Measurements from ENCODE around the gene BSN. TPM values are rescaled to one million over a fixed set of nuclear protein-coding genes. Genes with fewer than 3 reads are reported as not detected.

The BSN gene
- total RNA-seq, 2 experiments from 2014 or later: 0.03 to 0.27 TPM

DNA sequence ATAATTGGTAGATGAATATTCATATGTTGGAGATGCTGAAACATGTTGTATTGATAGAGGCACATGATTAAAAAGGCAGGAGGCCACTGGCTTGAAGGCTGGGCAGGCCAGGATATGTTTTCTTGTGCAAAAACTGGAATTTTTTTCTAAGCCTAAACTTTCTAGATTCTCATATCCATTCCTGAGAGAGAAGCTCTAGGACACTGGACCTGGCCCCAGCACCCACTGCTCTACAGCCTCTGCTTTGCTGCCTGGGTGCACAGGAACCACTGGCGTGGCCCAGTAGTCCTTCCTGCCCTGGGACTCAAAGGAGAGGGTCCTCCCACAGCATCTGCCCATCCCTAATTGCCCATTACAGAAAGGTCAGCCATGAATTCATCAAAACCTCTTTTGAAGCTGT is 61.8 kb downstream of the BSN start:
- Histone ChIP-seq H3K9me3 (ENCODE audit: low read length) (no peaks in the 10 kb centered on the region), H3K9me2 (ENCODE audit: insufficient read depth, low read length) (no peaks in the 10 kb centered on the region), H3K36me3 (ENCODE audit: insufficient read depth, low read length) (no peaks in the 10 kb centered on the region), H3K4me2 (ENCODE audit: low read length) (no peak overlapping the region), H2AFZ (ENCODE audit: low read length) (no peak overlapping the region), H3K27ac (ENCODE audit: low read depth, low read length, poor library complexity, severe bottlenecking) (no peak overlapping the region), H3K79me2 (ENCODE audit: insufficient read depth, low read depth, low read length) (no peaks in the 10 kb centered on the region), H4K20me1 (ENCODE audit: insufficient read depth, low read length) (no peaks in the 10 kb centered on the region), H3K4me1 (ENCODE audit: insufficient read depth, low read length, poor library complexity, severe bottlenecking) (no peaks in the 10 kb centered on the region), H3K4me3 (ENCODE audit: low read depth, low read length, poor library complexity, severe bottlenecking) (no peak overlapping the region)
- ChIA-PET CTCF (ENCODE audit: unreplicated experiment) (no interaction called here), POLR2A (interaction anchor here (0.5 kb wide), 1 partner anchor 119 kb away, joined by 3 read pairs; no protein-coding TSS in a partner anchor)
- TF ChIP-seq, protein P1, sequence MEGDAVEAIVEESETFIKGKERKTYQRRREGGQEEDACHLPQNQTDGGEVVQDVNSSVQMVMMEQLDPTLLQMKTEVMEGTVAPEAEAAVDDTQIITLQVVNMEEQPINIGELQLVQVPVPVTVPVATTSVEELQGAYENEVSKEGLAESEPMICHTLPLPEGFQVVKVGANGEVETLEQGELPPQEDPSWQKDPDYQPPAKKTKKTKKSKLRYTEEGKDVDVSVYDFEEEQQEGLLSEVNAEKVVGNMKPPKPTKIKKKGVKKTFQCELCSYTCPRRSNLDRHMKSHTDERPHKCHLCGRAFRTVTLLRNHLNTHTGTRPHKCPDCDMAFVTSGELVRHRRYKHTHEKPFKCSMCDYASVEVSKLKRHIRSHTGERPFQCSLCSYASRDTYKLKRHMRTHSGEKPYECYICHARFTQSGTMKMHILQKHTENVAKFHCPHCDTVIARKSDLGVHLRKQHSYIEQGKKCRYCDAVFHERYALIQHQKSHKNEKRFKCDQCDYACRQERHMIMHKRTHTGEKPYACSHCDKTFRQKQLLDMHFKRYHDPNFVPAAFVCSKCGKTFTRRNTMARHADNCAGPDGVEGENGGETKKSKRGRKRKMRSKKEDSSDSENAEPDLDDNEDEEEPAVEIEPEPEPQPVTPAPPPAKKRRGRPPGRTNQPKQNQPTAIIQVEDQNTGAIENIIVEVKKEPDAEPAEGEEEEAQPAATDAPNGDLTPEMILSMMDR (conservative IDR thresholded peaks at IDR 0.05; ENCODE audit: low read length): no peak
- no peak for TF ChIP-seq EZH2phosphoT487 (IDR thresholded peaks at IDR 0.05; ENCODE audit: borderline replicate concordance, low read depth, low read length)
- DNase-seq (ENCODE audit: low spot score): no peak
- BruUV-seq (replicated peaks): no TSS peak
- intact Hi-C loops (cut with micrococcal nuclease; ENCODE audit: unreplicated experiment): no loop called here

DNA sequence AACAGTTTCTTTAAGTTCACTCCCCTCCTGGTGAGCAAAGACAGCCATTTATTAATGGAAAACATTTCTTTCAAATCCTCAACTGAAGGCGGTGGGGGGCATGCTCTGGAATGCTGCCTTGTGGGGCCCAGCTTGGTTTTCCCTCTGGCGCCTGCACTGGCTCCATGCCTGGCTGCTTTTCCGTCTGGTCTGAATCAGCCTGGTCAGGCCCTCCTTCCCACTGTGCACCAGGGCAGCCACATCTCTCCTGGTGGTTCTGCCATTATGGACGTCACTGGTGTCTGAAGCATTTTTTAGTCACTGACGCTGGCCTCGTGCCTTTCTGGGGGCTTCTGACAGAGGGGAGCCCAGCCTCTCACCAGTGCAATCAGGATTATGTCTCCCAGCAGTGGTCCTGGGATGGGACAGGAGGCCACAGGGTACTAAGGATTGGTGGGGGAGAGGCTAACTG is 62.2 kb downstream of the BSN start:
- H3K27ac ChIP-seq (ENCODE audit: low read depth, low read length, poor library complexity, severe bottlenecking): no peak overlapping the region
- no peaks in the 10 kb centered on the region for H4K20me1 ChIP-seq (ENCODE audit: insufficient read depth, low read length)
- DNase-seq (ENCODE audit: low spot score): no peak
- H2AFZ ChIP-seq (ENCODE audit: low read length): no peak overlapping the region
- ChIA-PET CTCF (ENCODE audit: unreplicated experiment) (interaction anchor here (0.6 kb wide), 1 partner anchor 79 kb away, joined by 3 read pairs; no protein-coding TSS in a partner anchor), POLR2A (interaction anchor here (0.5 kb wide), 1 partner anchor 120 kb away, joined by 3 read pairs; no protein-coding TSS in a partner anchor)
- H3K9me3 ChIP-seq (ENCODE audit: low read length): no peaks in the 10 kb centered on the region
- intact Hi-C loops (cut with micrococcal nuclease; ENCODE audit: unreplicated experiment): no loop called here
- no peaks in the 10 kb centered on the region for H3K36me3 ChIP-seq (ENCODE audit: insufficient read depth, low read length)
- TF ChIP-seq, protein P1 (conservative IDR thresholded peaks at IDR 0.05; ENCODE audit: low read length): no peak
- TF ChIP-seq EZH2phosphoT487 (IDR thresholded peaks at IDR 0.05; ENCODE audit: borderline replicate concordance, low read depth, low read length): no peak
- H3K4me2 ChIP-seq (ENCODE audit: low read length): no peak overlapping the region
- BruUV-seq (replicated peaks): no TSS peak
- no peaks in the 10 kb centered on the region for H3K9me2 ChIP-seq (ENCODE audit: insufficient read depth, low read length)
- no peaks in the 10 kb centered on the region for H3K4me1 ChIP-seq (ENCODE audit: insufficient read depth, low read length, poor library complexity, severe bottlenecking)
- H3K79me2 ChIP-seq (ENCODE audit: insufficient read depth, low read depth, low read length): no peaks in the 10 kb centered on the region
- no peak overlapping the region for H3K4me3 ChIP-seq (ENCODE audit: low read depth, low read length, poor library complexity, severe bottlenecking)

DNA sequence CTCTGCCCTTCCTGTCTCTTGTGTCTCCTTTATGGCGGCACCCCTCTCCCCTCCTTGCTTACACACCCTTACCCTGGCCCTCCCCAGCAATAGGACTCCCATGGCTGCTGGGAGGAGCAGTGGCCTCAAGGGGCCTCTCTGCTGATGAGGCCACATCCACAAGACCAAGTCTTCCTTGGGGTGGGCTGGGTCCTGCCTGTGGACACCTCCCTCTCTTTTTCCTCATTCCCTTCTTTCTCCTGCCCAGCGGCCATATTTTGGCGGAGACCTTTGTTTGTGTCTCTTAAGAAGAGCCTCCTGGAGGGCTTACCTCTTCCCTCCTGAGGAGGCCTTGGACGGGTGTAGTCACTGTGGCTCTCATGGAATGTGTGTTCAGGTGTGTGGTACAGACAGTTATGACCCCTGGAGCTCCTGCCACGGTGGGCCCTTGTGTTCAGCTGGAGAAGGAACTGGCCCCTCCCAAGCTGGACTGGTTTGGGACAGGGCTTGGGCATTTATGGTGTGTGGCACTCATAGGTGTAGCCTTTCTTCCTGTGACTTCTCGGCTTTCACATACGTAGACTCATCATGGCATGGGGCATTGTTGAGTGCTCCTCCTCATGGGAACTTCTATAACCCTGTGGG is 63.2 kb downstream of the BSN start:
- Histone ChIP-seq H3K79me2 (ENCODE audit: insufficient read depth, low read depth, low read length) (no peaks in the 10 kb centered on the region), H3K4me2 (ENCODE audit: low read length) (no peak overlapping the region), H3K36me3 (ENCODE audit: insufficient read depth, low read length) (no peaks in the 10 kb centered on the region), H3K4me3 (ENCODE audit: low read depth, low read length, poor library complexity, severe bottlenecking) (no peak overlapping the region), H3K4me1 (ENCODE audit: insufficient read depth, low read length, poor library complexity, severe bottlenecking) (no peaks in the 10 kb centered on the region), H3K27ac (ENCODE audit: low read depth, low read length, poor library complexity, severe bottlenecking) (no peak overlapping the region), H2AFZ (ENCODE audit: low read length) (no peak overlapping the region), H3K9me3 (ENCODE audit: low read length) (no peaks in the 10 kb centered on the region), H3K9me2 (ENCODE audit: insufficient read depth, low read length) (no peaks in the 10 kb centered on the region), H4K20me1 (ENCODE audit: insufficient read depth, low read length) (no peaks in the 10 kb centered on the region)
- TF ChIP-seq, protein P1 (conservative IDR thresholded peaks at IDR 0.05; ENCODE audit: low read length): no peak
- no peak for TF ChIP-seq EZH2phosphoT487 (IDR thresholded peaks at IDR 0.05; ENCODE audit: borderline replicate concordance, low read depth, low read length)
- BruUV-seq (replicated peaks): no TSS peak
- POLR2A ChIA-PET: interaction anchor here (1.0 kb wide), 1 partner anchor 142 kb away, joined by 4 read pairs; no protein-coding TSS in a partner anchor
- intact Hi-C loops (cut with micrococcal nuclease; ENCODE audit: unreplicated experiment): no loop called here
- CTCF ChIA-PET (ENCODE audit: unreplicated experiment): no interaction called here
- no peak for DNase-seq (ENCODE audit: low spot score)

Data from OCI-LY7 (cell line).